ENCODE results near the gene MBNL2.

DNA sequence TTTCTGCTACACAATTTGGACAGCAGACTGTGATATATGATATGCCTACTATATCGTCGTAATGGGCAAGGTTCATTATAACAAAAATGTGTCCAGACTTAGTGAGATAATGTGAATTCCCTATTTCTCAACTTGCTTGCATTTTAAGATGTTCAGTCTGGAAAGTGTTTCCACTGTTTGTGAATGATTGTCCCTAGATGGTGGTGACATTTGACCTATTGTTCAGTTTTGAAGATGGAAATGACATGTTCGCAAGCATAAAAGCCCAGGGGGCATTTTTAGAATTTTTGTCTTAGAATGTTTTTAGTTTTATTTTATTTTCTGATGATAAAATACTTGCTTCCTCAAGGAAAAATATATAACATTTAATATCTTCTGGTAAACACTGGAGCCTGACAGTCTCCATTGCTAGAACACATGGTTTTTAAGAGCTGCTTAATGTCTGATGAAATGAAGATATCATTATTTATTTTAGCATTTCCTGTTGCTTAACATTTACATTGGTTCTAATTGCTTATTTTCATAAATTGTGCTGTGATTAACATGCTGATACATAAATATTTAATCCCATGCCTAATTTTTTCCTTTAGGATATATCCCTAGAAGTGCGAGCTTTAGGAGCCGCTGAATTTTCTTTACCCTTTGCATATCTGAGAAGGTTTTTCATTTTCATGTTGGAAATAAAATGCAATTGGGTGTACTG is 27.1 kb downstream of the MBNL2 start:
- TF ChIP-seq, protein P1, sequence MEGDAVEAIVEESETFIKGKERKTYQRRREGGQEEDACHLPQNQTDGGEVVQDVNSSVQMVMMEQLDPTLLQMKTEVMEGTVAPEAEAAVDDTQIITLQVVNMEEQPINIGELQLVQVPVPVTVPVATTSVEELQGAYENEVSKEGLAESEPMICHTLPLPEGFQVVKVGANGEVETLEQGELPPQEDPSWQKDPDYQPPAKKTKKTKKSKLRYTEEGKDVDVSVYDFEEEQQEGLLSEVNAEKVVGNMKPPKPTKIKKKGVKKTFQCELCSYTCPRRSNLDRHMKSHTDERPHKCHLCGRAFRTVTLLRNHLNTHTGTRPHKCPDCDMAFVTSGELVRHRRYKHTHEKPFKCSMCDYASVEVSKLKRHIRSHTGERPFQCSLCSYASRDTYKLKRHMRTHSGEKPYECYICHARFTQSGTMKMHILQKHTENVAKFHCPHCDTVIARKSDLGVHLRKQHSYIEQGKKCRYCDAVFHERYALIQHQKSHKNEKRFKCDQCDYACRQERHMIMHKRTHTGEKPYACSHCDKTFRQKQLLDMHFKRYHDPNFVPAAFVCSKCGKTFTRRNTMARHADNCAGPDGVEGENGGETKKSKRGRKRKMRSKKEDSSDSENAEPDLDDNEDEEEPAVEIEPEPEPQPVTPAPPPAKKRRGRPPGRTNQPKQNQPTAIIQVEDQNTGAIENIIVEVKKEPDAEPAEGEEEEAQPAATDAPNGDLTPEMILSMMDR (IDR thresholded peaks at IDR 0.05) = no peak
- TF ChIP-seq POLR2A (IDR thresholded peaks at IDR 0.05) = no peak

Measured in uterus (tissue), 2 donors.